Measurements from ENCODE around the gene EID2. TPM values are rescaled to one million over a fixed set of nuclear protein-coding genes. Genes with fewer than 3 reads are reported as not detected.

EID2 gene
- 3.4 and 4.0 TPM in 2 replicates for total RNA-seq (2013; cell fraction: nucleolus; rRNA removed)
- total RNA-seq (2014; rRNA removed) (9.0 and 11.3 TPM in 2 replicates), total RNA-seq (2014; rRNA removed; fragmentation: Illumina TruSeq; extraction: Trizol) (5.9 and 7.0 TPM in 2 replicates), total RNA-seq (2021) (9.6 and 9.7 TPM in 2 replicates), polyA plus RNA-seq (2011; rRNA removed) (4.8 and 7.2 TPM in 2 replicates), polyA plus RNA-seq (2014; fragmentation: Illumina TruSeq; extraction: Trizol) (5.8 and 7.0 TPM in 2 replicates), polyA plus RNA-seq (2014; fragmentation: Nextera tagmentation; extraction: Ambion mirVana) (1 to 10 TPM; 2.7 to 4.4 TPM), polyA plus RNA-seq (2014; rRNA removed) (11.4 and 15.5 TPM in 2 replicates), polyA plus RNA-seq (2016; fragmentation: Nextera tagmentation; extraction: Ambion mirVana) (10 to 100 TPM in 1 of 2 experiments, 1 to 10 TPM in 1; 1.6 to 10.4 TPM), polyA minus RNA-seq (2011; rRNA and poly(A)+ RNA removed) (2.0 and 2.6 TPM in 2 replicates), Bru-seq, nascent RNA (percentile 80 among the genes with signal in this experiment), BruChase-seq, experiment 1, labeled RNA remaining after a 6-hour chase (percentile 67 among the genes with signal in this experiment), BruChase-seq, experiment 2, labeled RNA remaining after a 2-hour chase (percentile 85 among the genes with signal in this experiment)
- polyA plus RNA-seq (2011; ENCODE audit: low read depth) = 3.4 TPM
- polyA plus RNA-seq (2011; cell fraction: cytosol; rRNA removed) = 2.7 and 4.5 TPM in 2 replicates
- polyA plus RNA-seq (2011; cell fraction: nucleus; rRNA removed) = 4.8 and 5.7 TPM in 2 replicates
- 5.6 and 7.8 TPM in 2 replicates for polyA plus RNA-seq (2012)
- 2.7 and 2.8 TPM in 2 replicates for polyA minus RNA-seq (2011; cell fraction: cytosol; rRNA and poly(A)+ RNA removed)
- 1.5 and 3.2 TPM in 2 replicates for polyA minus RNA-seq (2011; cell fraction: nucleus; rRNA and poly(A)+ RNA removed)
- long read RNA-seq, experiment 1 = 0 reads
- long read RNA-seq, experiment 2, partial matches to known transcripts = 0 of 2 reads
- long read RNA-seq, experiment 2, other reads (novel, unspliced or antisense) = 0 of 2 reads

- peak; percentile 97 for ATAC-seq
- in situ Hi-C loops (cut with MboI) (no loop called here), intact Hi-C loops (cut with micrococcal nuclease; ENCODE audit: unreplicated experiment) (loop anchor here (1.0 to 10.0 kb wide), 3 partner anchors 99 to 415 kb away; partner anchors contain the start of genes PAK4 and PLEKHG2)
- Histone ChIP-seq H3K79me2 (ENCODE audit: control insufficient read depth, insufficient read depth, low read length) (peaks cover 15% of the 10 kb centered on the region), H3K36me3 (ENCODE audit: control insufficient read depth in 2 of 2, insufficient read depth in 2 of 2, low read length in 1 of 2) (no peaks in the 10 kb centered on the region), H3K4me3 (peak within 1 kb of the TSS; percentile 68), H4K20me1 (ENCODE audit: control insufficient read depth, insufficient read depth) (no peaks in the 10 kb centered on the region), H3K4me2 (ENCODE audit: control insufficient read depth, insufficient read depth) (peak within 1 kb of the TSS; percentile 68), H3K9ac (ENCODE audit: control insufficient read depth, insufficient read depth, low read length) (peak within 1 kb of the TSS; percentile 92), H3K27ac (ENCODE audit: control insufficient read depth, insufficient read depth) (peak within 1 kb of the TSS; percentile 80), H3K9me3 (replicated peaks; ENCODE audit: control insufficient read depth, insufficient read depth, low read length) (no peaks in the 10 kb centered on the region), H2AFZ (ENCODE audit: control insufficient read depth, low read depth, low read length) (peak within 1 kb of the TSS; percentile 97), H3K4me1 (ENCODE audit: control insufficient read depth, insufficient read depth, low read length) (peaks cover 9% of the 10 kb centered on the region), H3K27me3 (replicated peaks in 1 of 2; ENCODE audit: control insufficient read depth in 2 of 2, insufficient read depth in 2 of 2, low read length in 1 of 2) (no peaks in the 10 kb centered on the region)
- FAIRE-seq = peak; percentile 90
- peak; percentile 72 for DNase-seq (ENCODE audit: low read depth, low spot score)
- BruUV-seq (replicated peaks) = no TSS peak
- POLR2A ChIA-PET = interaction anchor here (0.9 to 1.0 kb wide), 2 partner anchors 11 to 126 kb away, joined by 4 to 6 read pairs; no protein-coding TSS in a partner anchor
- RAD21 ChIA-PET (ENCODE audit: unreplicated experiment) = interaction anchor here (0.8 to 1.1 kb wide), 2 partner anchors 99 to 133 kb away, joined by 3 to 4 read pairs; no protein-coding TSS in a partner anchor
- 1% methylated on average over 80 of the region's 84 CpGs for WGBS (ENCODE audit: insufficient coverage, insufficient replicate concordance, low lambda C conversion rate, missing lambda C conversion rate)
- CTCF ChIA-PET = interaction anchor here (0.7 to 15.0 kb wide), 13 partner anchors 12 to 304 kb away, joined by 3 to 248 read pairs (median 3); partner anchors contain the start of gene SUPT5H
- SMC1A ChIA-PET (ENCODE audit: uncharacterized antibody, unreplicated experiment) = interaction anchor here (0.9 to 1.2 kb wide), 4 partner anchors 93 to 253 kb away, joined by 3 to 7 read pairs (median 4); no protein-coding TSS in a partner anchor
- TF ChIP-seq MAX (IDR thresholded peaks at IDR 0.05; ENCODE audit: low read depth, low read length) (0 out of 2 replicates have a peak, but pooled peaks have one; percentile 15), NFYA (IDR thresholded peaks at IDR 0.05; ENCODE audit: borderline replicate concordance, low read depth, low read length) (no peak), USF1 (IDR thresholded peaks at IDR 0.05; ENCODE audit: borderline replicate concordance, extremely low read length, insufficient read depth, low read depth, low read length) (no peak), E4F1 (IDR thresholded peaks at IDR 0.05; ENCODE audit: borderline replicate concordance, partially characterized antibody) (no peak), KLF5 (IDR thresholded peaks at IDR 0.05; ENCODE audit: partially characterized antibody) (no peak), TBL1XR1 (IDR thresholded peaks at IDR 0.05; ENCODE audit: low read depth, low read length) (no peak), ZNF274 (IDR thresholded peaks at IDR 0.05; ENCODE audit: insufficient read depth, insufficient read length) (no peak), DPF2 (IDR thresholded peaks at IDR 0.05) (peak; percentile 81; the same call in 1 of the 2 replicates), TCF3 (IDR thresholded peaks at IDR 0.05; ENCODE audit: borderline replicate concordance, insufficient read depth, low read depth, low read length) (no peak), E2F8 (IDR thresholded peaks at IDR 0.05; ENCODE audit: low read depth, partially characterized antibody) (no peak), SIX5 (IDR thresholded peaks at IDR 0.05; ENCODE audit: low read depth, low read length, severe bottlenecking) (peak; percentile 4)
Observed at GRCh38 chr19:39539518-39540332, at the start of gene EID2. EID2 (minus strand) TSS chr19:39540161; CDS start chr19:39540079, 82 bp downstream.

Data from GM12878 (cell line).